NT2/D1 (cell line): ENCODE data around the gene MTTP.

Experiments used
- DNase-seq: peaks from one replicate; pipeline ENCODE4 v3.0.0-alpha.2; 2011; ENCODE audit warnings: low read depth, low spot score
- H3K27me3 ChIP-seq: 2 replicates; pipeline ENCODE4 v1.6.0; 2011; ENCODE audit warnings: mild to moderate bottlenecking; ENCODE audit not compliant: insufficient read length, insufficient read depth
- H3K36me3 ChIP-seq: 2 replicates; pipeline ENCODE4 v1.6.1; 2011; ENCODE audit warnings: mild to moderate bottlenecking, low read length, mixed read lengths; ENCODE audit not compliant: insufficient read depth, insufficient read length
- H3K4me1 ChIP-seq: 2 replicates; pipeline ENCODE4 v1.5.1; 2011; ENCODE audit not compliant: insufficient read depth, insufficient read length
- H3K4me3 ChIP-seq: 2 replicates; pipeline ENCODE4 v1.5.1; 2011; ENCODE audit warnings: low read depth; ENCODE audit not compliant: insufficient read length
- H3K9ac ChIP-seq: 2 replicates; pipeline ENCODE4 v1.6.0; 2011; ENCODE audit warnings: low read depth; ENCODE audit not compliant: insufficient read length
- H3K9me3 ChIP-seq: 2 replicates; pipeline ENCODE4 v1.5.1; 2011; ENCODE audit warnings: mild to moderate bottlenecking, low read length; ENCODE audit not compliant: insufficient read depth
- SUZ12 ChIP-seq: IDR thresholded peaks from 2 replicates; pipeline ENCODE4 v1.6.1; 2011; ENCODE audit not compliant: insufficient read length, insufficient read depth; ENCODE audit errors: extremely low read depth
- YY1 ChIP-seq: IDR thresholded peaks from 2 replicates; pipeline ENCODE4 v1.6.1; 2011; ENCODE audit not compliant: insufficient read length, insufficient read depth
- ZNF274 ChIP-seq: IDR thresholded peaks from 2 replicates; pipeline ENCODE4 v1.6.1; 2011; ENCODE audit warnings: mild to moderate bottlenecking, low read depth, low read length

MTTP gene

GRCh38 chr4:99593781-99594641 lies 19.4 kb downstream of the MTTP start:
- H3K36me3 ChIP-seq, result no peaks in the 10 kb centered on the region
- no peaks in the 10 kb centered on the region for H3K27me3 ChIP-seq
- H3K4me3 ChIP-seq, result no peak overlapping the region
- no peaks in the 10 kb centered on the region for H3K4me1 ChIP-seq
- no peak for DNase-seq
- H3K9me3 ChIP-seq, result no peaks in the 10 kb centered on the region
- H3K9ac ChIP-seq, result no peak overlapping the region
- TF ChIP-seq SUZ12 (no peak), YY1 (no peak), ZNF274 (no peak)

GRCh38 chr4:99594818-99595217 lies 20.2 kb downstream of the MTTP start:
- no peak overlapping the region for H3K9ac ChIP-seq
- no peaks in the 10 kb centered on the region for H3K9me3 ChIP-seq
- no peaks in the 10 kb centered on the region for H3K36me3 ChIP-seq
- no peaks in the 10 kb centered on the region for H3K4me1 ChIP-seq
- no peak overlapping the region for H3K4me3 ChIP-seq
- no peaks in the 10 kb centered on the region for H3K27me3 ChIP-seq
- no peak for TF ChIP-seq YY1
- DNase-seq, result no peak

GRCh38 chr4:99606716-99607115 lies 32.1 kb downstream of the MTTP start:
- H3K27me3 ChIP-seq, result no peaks in the 10 kb centered on the region
- H3K36me3 ChIP-seq, result no peaks in the 10 kb centered on the region
- no peaks in the 10 kb centered on the region for H3K9me3 ChIP-seq
- no peak for DNase-seq
- no peak overlapping the region for H3K9ac ChIP-seq
- H3K4me1 ChIP-seq, result no peaks in the 10 kb centered on the region
- no peak overlapping the region for H3K4me3 ChIP-seq
- no peak for TF ChIP-seq YY1
- TF ChIP-seq SUZ12, result no peak
- no peak for TF ChIP-seq ZNF274

- no peaks in the 10 kb centered on the region for H3K9me3 ChIP-seq
- no peaks in the 10 kb centered on the region for H3K27me3 ChIP-seq
- H3K4me3 ChIP-seq, result no peak overlapping the region
- no peak for DNase-seq
- no peak for TF ChIP-seq ZNF274
- no peak for TF ChIP-seq YY1
- no peak for TF ChIP-seq SUZ12
- no peak overlapping the region for H3K9ac ChIP-seq
- no peaks in the 10 kb centered on the region for H3K36me3 ChIP-seq
- no peaks in the 10 kb centered on the region for H3K4me1 ChIP-seq
These were observed 33.8 kb downstream of the MTTP start for GRCh38 chr4:99608417-99608816.

GRCh38 chr4:99610605-99611175 lies 36.1 kb downstream of the MTTP start:
- DNase-seq, result no peak
- Histone ChIP-seq H3K27me3 (no peaks in the 10 kb centered on the region), H3K4me3 (no peak overlapping the region), H3K36me3 (no peaks in the 10 kb centered on the region), H3K9me3 (no peaks in the 10 kb centered on the region), H3K4me1 (no peaks in the 10 kb centered on the region), H3K9ac (no peak overlapping the region)
- TF ChIP-seq YY1 (no peak), SUZ12 (no peak), ZNF274 (no peak)

GRCh38 chr4:99612281-99612680 lies 37.7 kb downstream of the MTTP start:
- H3K4me1 ChIP-seq, result no peaks in the 10 kb centered on the region
- no peaks in the 10 kb centered on the region for H3K36me3 ChIP-seq
- no peak for TF ChIP-seq ZNF274
- no peak for TF ChIP-seq YY1
- TF ChIP-seq SUZ12, result no peak
- H3K27me3 ChIP-seq, result no peaks in the 10 kb centered on the region
- no peak overlapping the region for H3K4me3 ChIP-seq
- DNase-seq, result no peak
- H3K9ac ChIP-seq, result no peak overlapping the region
- H3K9me3 ChIP-seq, result no peaks in the 10 kb centered on the region

- H3K36me3 ChIP-seq, result no peaks in the 10 kb centered on the region
- no peak for TF ChIP-seq ZNF274
- no peak for TF ChIP-seq SUZ12
- no peak for TF ChIP-seq YY1
- no peaks in the 10 kb centered on the region for H3K4me1 ChIP-seq
- no peak overlapping the region for H3K9ac ChIP-seq
- no peaks in the 10 kb centered on the region for H3K9me3 ChIP-seq
- no peak for DNase-seq
- H3K27me3 ChIP-seq, result no peaks in the 10 kb centered on the region
- H3K4me3 ChIP-seq, result no peak overlapping the region
These were observed 38.1 kb downstream of the MTTP start for GRCh38 chr4:99612704-99613103.
